NT2/D1 (cell line): ENCODE results near the gene SPTSSB.

Experiments
- SUZ12 ChIP-seq: IDR thresholded peaks from 2 replicates; pipeline ENCODE4 v1.6.1; 2011; ENCODE audit not compliant: insufficient read length, insufficient read depth; ENCODE audit errors: extremely low read depth
- YY1 ChIP-seq: IDR thresholded peaks from 2 replicates; pipeline ENCODE4 v1.6.1; 2011; ENCODE audit not compliant: insufficient read length, insufficient read depth
- ZNF274 ChIP-seq: IDR thresholded peaks from 2 replicates; pipeline ENCODE4 v1.6.1; 2011; ENCODE audit warnings: mild to moderate bottlenecking, low read depth, low read length

- TF ChIP-seq YY1 (no peak), SUZ12 (no peak), ZNF274 (no peak)
Observed at GRCh38 chr3:161414907-161415306, 43.6 kb upstream of the SPTSSB start.
